Cerebellar nuclear complex (tissue), 1 donor: ENCODE measurements around the gene RPS2.

ENCODE experiments used
- DNase-seq, 2 experiments: peaks; one replicate each; lab custom pipeline; 2025; lab: John Stamatoyannopoulos, UW

RPS2 gene

GRCh38 chr16:1998852-1999801, 34.5 kb upstream of the RPS2 start:
- DNase-seq, result no peak

- DNase-seq, result no peak
Measured at GRCh38 chr16:1998360-1998835, 33.8 kb upstream of the RPS2 start.

- no peak for DNase-seq
Measured at GRCh38 chr16:1997494-1998359, 33.1 kb upstream of the RPS2 start.

GRCh38 chr16:1993731-1994131, 29.1 kb upstream of the RPS2 start:
- DNase-seq, result no peak

GRCh38 chr16:1992704-1993317, 28.2 kb upstream of the RPS2 start:
- no peak for DNase-seq

- DNase-seq, result peak in 1 of 2 experiments; percentile 36
Measured at GRCh38 chr16:1991948-1992703, 27.5 kb upstream of the RPS2 start.

- no peak for DNase-seq
Measured at GRCh38 chr16:1991588-1991947, 26.9 kb upstream of the RPS2 start.

GRCh38 chr16:1991135-1991551, 26.5 kb upstream of the RPS2 start:
- no peak for DNase-seq

- DNase-seq, result no peak
Measured at GRCh38 chr16:1990351-1991134, 25.9 kb upstream of the RPS2 start.

GRCh38 chr16:1990101-1990350, 25.4 kb upstream of the RPS2 start:
- DNase-seq, result no peak

GRCh38 chr16:1989209-1990100, 24.8 kb upstream of the RPS2 start, which contains the start of gene SYNGR3:
TSS of gene SYNGR3 (plus strand) at chr16:1989970. CDS start at chr16:1990103, 133 bp downstream.
- no peak for DNase-seq

GRCh38 chr16:1987198-1987597, 22.6 kb upstream of the RPS2 start:
- no peak for DNase-seq

GRCh38 chr16:1985466-1986150, 21.0 kb upstream of the RPS2 start:
- DNase-seq, result no peak

- no peak for DNase-seq
Measured at GRCh38 chr16:1984347-1985225, 20.0 kb upstream of the RPS2 start.

- peak in 1 of 2 experiments; percentile 34 for DNase-seq
Measured at GRCh38 chr16:1983544-1984346, 19.1 kb upstream of the RPS2 start, which contains the start of gene GFER. TSS of gene GFER (plus strand) at chr16:1984193. CDS start at chr16:1984219, 26 bp downstream.

GRCh38 chr16:1982991-1983543, 18.4 kb upstream of the RPS2 start:
- DNase-seq, result no peak

- no peak for DNase-seq
Measured at GRCh38 chr16:1982013-1982433, 17.4 kb upstream of the RPS2 start.
